GM21529 (cell line): ENCODE data around the gene CLEC18A.
"Not testable (repeated sequence)": the region's sequence is repeated elsewhere in the genome, so short reads cannot be mapped to it uniquely, and the experiment has no call there.

ENCODE experiments used
- ATAC-seq: cut with Tn5 transposase; IDR thresholded peaks from one replicate; pipeline ENCODE4 v1.9.1; 2021; ENCODE audit not compliant: unreplicated experiment

The CLEC18A gene

DNA sequence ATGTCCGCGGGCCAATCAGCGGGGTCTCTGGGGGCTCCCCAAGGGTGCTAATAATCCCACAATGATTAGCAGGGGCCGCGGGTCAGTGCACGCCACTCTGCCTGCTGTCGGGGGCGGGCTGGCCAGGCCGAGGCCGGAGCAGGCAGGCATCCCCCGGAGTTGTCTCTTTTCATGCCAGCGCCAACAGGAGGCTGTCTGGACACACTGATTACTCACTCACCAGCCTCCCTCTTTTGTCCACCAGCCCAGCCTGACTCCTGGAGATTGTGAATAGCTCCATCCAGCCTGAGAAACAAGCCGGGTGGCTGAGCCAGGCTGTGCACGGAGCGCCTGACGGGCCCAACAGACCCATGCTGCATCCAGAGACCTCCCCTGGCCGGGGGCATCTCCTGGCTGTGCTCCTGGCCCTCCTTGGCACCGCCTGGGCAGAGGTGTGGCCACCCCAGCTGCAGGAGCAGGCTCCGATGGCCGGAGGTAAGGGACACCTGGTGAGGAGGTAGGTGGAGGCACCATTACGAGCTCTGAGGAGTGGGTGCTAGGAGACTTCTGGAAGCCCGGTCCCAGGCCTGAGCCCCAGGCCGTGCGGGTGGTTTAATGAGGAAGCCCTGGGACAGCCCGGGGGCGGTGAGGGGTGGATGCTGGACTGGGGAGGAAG is at the start of gene CLEC18A:
Gene CLEC18A, plus strand, starts transcription at position 318 of the 655 bp plus-strand sequence. Its CDS starts 33 bp downstream, at position 351.
- ATAC-seq: not testable (repeated sequence)

DNA sequence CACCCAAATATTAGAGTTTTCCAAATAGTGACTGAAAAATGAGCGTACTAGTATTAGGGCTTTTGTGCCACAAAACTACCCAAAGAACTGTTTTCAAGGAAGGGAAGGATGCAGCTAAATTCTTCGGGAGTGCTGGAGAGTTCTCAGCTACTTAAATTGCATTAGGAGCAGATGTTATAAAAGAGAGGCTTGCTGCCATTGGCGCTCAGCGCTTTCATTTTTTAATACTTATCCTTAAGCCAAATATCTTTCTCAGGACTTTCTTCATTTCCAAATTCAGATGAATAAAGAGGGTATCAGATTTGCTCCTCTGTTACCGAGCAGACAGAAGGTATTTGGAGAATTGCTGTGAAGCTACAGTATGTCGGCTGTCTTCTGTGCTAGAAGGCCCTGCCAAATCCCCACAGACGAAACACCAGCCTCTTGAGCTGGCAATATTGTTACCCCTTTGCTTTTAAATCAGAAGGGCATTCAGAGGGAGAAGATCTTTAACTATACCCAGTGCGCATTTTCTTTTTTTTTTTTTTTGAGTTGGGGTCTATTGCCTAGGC is 47.2 kb upstream of the CLEC18A start:
- ATAC-seq: no peak

- no peak for ATAC-seq
These were observed 46.5 kb upstream of the CLEC18A start for GRCh38 chr16:69904495-69905170.

GRCh38 chr16:69905171-69905555 is 46.0 kb upstream of the CLEC18A start:
- no peak for ATAC-seq

GRCh38 chr16:69906838-69907401 is 44.2 kb upstream of the CLEC18A start:
- no peak for ATAC-seq

DNA sequence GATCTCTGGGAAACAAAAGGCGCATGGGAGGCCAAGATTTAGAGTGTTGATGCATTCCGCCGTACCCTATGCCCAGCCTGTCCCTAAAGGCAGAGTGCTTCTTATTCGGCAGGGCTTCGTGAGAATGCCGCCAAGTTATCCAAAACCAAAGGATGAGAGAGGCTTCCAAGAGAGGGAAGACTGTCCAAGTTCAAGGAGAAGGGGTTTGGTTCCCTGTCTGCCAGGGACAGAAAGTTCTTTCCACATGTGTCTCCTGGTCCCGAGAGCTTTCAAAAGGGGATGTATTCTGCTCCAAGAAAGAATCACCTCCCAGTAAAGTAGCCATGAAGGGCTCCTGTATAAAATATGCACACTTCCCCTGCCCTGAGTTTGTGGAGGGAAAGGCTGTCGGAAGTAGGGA is 42.1 kb upstream of the CLEC18A start:
- no peak for ATAC-seq

DNA sequence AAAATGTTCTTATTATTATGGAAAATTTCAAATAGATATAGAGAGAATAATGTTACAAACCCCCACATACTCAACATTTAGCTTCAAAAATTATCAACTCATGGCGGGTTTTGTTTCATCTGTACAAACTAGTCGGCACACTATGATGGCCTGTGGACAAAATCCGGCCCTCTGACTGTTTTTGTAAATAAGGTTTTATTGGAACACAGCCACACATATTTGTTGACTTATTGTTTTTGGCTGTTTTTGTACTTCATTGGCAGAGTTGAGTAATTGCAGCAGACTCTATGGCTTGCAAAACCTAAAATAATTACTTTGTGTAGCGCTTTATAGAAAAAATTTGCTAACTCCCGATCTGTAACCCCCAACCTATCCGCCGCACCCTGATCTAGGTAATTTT is 41.4 kb upstream of the CLEC18A start:
- ATAC-seq: no peak

DNA sequence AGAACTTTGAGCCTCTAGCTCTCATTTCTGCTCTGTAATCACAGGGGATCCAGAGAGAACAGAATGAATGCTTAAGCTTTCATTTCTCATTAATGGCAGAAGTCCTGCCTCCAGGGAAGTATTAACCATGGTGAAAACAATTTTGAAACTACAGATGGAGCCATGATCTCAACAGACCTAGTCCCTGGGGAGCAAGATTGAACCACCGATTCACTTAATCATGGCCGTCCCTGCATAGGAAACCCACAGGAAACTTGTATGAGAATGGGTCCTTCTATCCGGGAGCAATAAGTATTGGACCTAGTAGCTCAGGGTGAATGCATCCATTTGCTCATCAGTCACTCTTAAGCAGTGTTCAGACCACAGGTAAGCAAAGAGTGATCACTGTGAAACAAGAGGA is 40.2 kb upstream of the CLEC18A start:
- ATAC-seq: no peak

DNA sequence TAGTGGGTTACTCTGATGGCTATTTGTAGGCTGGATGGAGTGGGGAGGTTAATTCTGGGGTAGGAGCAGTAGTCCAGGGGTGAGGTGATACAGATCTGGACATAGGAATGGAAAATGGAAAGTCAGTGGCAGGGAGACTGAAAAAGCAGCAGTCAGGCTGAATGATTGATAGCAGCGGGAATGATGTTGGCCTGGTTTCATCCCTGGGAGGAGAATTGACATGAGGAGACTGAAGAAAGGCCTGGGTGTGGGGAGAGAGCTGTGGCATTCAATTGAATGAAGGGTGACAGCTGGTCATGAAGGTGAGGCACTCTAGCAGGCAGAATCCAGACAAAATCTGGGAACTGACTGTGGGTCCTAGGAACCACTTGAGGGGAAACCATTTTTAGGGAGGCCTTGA is 34.7 kb upstream of the CLEC18A start:
- ATAC-seq: no peak

GRCh38 chr16:69917311-69917710 is 33.8 kb upstream of the CLEC18A start:
- no peak for ATAC-seq

DNA sequence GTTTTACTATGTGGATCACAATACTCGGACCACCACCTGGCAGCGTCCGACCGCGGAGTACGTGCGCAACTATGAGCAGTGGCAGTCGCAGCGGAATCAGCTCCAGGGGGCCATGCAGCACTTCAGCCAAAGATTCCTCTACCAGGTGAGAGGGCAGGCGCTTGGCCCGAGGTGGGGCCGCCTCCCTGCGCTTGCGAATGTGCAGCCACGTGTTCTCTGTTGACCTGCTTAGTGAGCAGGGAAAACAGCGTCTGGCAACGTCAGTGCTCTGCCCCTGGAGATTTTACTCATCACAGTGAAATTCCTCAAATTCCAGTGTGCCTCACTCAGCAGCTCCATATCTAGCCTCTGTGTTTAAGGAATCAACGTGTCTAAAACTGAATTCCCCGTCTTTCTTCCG is 33.4 kb upstream of the CLEC18A start:
- no peak for ATAC-seq

DNA sequence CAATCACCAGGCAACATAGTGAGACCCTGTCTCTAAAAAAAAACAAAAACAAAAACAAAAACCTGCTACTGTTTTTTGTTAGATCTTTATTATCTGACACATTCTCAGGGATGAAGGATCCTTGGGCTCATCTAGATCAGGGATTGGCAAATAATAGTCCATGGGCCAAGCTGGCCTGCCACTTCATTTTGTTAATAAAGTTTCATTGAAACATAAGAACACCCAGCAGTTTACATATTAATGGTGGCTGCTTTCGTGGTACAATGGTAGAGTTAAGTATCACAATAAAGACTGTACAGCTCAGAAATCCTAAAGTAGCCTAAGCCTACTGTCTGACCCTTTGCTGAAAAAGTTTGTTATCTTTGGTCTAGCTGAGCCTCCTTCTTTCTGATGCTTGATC is 32.9 kb upstream of the CLEC18A start:
- no peak for ATAC-seq

- no peak for ATAC-seq
These were observed 30.0 kb upstream of the CLEC18A start for GRCh38 chr16:69921127-69921526.

DNA sequence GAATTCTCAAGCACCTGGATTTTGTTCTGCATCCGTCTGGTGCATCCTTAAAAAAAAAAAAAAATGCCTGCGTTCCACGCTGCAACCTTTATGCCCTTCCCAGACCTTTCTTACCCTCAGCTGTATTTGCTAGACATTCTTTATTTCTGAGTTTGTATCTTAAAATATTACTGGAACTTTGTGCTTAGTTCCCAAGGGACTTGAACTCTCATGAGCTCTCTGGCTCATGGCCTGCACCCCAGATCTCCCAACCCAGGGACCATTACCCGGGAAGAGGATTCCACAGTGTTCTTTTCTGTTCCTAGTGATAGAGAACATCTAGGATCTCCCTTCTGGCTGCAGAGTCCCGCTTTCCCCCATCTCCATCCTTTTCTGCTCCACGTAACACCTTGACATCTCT is 28.9 kb upstream of the CLEC18A start:
- ATAC-seq: no peak

DNA sequence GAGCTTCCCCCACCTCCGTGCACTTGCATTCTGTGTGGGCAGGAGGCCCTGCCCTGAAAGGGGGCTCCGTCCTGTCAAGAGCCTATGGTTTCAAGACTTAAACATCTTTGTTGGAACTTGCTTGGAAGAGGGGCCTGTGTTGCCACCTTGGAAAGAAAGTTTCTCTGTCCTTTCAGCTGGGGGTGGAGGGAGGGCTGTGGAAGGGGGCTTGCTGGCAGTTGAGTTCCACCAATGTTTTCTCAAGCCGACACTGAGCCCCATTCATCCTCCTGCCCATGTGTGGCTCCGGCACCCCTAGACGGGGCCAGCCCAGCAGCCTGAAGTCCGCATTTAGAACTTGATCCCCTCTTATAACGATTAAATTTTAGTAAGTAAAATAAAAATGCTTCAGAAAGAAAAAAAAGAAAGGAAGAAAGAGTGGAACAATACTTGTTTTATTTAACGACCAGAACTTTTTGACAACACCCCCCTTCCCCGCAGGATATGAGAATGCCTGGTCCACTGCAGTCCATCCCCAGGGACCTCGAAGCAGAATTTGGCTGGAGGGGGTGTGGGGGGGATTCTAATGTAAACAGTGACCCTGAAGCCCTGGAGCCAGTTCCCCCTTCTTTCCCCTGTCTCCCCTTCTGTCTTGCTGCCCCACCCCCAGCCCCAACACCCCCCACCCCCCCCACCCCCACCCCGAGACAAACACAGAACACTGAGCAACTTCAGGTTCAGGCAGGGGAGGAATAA is 26.9 kb upstream of the CLEC18A start:
- ATAC-seq: no peak

DNA sequence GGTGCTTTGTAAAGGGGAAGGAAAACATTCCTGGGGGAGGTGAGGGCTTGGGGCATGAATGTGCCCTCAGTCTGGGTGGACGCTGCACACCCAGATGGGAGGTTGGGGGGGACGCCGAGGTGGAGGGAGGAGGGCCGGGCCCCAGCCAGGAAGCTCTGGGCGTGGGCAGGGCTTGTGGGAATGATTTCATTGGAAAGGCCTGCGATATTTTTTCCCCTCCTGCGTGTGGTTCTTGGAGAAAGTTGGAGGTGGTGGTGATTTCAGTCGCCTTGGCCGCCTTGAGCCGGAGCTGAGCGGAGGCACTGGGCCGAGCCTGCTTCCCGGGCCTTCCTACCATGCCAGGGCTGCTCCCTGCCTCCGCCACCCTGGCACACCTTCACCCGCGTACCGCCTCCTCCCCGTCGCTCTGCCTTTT is 26.4 kb upstream of the CLEC18A start:
- ATAC-seq: no peak

DNA sequence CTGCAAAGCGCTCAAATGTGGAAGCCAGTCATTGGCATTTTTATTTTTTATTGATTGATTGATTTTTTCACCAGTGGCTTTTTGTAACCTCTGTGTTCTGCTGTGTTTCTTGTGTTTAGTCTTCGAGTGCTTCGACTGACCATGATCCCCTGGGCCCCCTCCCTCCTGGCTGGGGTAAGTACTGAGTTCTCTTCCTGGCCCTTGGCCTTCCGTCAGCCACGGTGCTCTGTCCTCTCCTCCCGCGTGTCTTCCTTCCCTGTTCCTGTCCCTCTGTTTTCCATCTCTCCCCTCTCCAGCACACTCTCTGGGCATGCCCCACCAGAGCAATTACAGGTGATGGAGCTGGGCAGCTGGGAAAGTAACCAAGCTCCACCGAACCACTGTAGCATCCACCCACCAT is 25.8 kb upstream of the CLEC18A start:
- ATAC-seq: no peak

- no peak for ATAC-seq
These were observed 24.9 kb upstream of the CLEC18A start for GRCh38 chr16:69926241-69926640.

DNA sequence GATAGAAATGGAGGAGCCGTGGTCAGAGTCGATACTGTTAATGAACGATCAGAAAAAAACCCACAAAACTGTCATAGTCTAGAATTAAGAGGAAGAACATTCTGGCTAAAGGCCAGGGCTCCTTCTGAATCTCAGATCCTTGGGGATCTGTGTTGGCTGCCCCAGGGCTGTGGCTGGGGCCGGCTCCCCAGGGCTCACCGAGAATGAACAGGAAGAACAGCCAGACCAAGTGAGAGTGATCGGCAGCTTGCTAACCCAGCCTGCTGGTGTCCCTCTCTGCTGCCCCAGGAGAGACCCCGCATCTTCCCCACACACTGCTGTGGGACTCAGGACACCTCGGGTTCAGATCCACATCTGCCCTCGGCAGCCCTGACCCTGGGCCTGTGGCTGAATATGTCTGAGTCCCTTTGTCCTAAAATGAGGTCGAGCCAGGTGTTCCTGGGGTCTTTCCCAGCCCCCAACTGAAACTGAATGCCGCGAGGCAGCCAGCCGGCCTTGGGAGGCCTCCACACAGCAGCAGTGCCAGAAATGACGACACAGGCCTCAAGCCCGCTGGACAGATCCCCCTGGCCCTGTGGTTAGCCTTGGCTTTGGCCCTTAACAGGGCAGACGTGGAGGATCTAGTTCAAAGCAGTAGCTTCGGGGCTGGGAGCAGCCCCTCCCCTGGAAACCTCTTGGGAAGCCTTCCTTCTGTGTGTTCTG is 23.9 kb upstream of the CLEC18A start:
- no peak for ATAC-seq

GRCh38 chr16:69928856-69929400 is 22.2 kb upstream of the CLEC18A start:
- ATAC-seq: no peak

DNA sequence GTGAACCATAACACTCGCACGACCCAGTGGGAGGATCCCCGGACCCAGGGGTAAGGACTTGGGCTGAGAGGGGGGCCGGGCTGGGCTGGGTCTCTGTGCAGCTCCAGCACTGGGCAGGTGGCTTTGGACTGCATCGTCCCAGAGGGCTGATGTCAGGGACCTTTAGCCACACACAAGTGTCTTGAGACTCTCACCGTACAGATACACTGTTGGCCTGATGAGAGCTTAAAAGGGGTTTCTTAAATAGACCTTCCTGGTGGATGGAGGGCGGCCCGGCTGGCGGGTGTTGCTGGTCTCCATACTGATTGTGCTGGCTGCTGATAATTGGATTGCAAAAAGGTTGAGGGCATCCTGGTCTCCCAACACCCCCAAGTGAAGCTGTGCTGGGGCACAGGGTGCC is 21.7 kb upstream of the CLEC18A start:
- no peak for ATAC-seq
